Urothelium cell line (cell line): ENCODE measurements around the gene DAPK2.
A peak's percentile ranks its signal among the peaks of the same experiment; 100 is the strongest.
"Not testable (repeated sequence)": the region's sequence is repeated elsewhere in the genome, so short reads cannot be mapped to it uniquely, and the experiment has no call there.

Experiments
- DNase-seq: peaks from one replicate; pipeline ENCODE4 v3.0.0; 2011; ENCODE audit warnings: low spot score, mixed read lengths
- FAIRE-seq: peaks from 2 replicates; lab custom pipeline; 2011; peaks lifted over from hg19 to GRCh38; lab: Jason Lieb, UNC

DAPK2 gene

DNA sequence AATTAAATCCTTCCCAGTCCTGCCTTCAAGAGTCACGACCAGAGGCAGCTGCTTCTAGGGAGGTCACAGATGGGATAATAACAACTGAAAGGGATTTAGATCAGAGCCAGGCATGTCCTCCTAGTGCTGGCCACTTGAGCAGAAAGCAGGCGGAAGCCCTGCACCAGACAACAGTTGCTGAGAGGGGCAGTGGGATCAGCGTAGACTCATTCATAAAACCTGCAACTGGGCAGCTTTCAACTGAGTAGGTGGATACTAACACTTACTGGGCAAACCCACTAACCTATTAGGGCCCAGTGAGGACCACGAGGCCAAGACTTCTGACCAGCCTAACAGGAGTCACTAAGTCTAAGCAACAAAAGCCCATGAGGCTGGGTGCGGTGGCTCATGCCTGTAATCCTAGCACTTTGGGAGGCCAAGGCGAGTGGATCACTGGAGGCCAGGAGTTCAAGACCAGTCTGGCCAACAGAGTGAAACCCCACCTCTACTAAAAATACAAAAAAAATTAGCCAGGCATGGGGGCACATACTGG is 67.0 kb downstream of the DAPK2 start:
- DNase-seq, result no peak
- FAIRE-seq, result no peak

- FAIRE-seq (no peak), DNase-seq (no peak)
Measured at GRCh38 chr15:63978511-63979261, 67.6 kb downstream of the DAPK2 start.

DNA sequence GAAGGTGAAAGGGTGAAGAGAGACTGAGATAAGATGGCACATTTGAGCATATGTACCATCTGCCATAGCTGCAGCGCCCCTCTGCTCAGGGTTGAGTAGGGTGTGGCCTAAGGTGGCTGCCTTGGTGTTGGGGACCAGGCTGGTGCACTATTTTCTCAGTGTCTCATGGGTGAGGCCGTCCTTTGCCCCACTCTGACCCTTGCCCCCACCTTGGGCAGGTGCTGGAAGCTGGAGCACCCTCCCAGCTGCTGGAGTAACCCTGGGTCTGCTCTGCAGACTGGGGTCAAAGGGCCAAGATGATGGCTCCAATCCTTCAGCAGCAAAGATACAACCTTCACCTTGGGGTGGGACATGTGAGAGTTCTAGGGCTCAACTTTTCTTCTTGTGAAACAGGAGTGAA is 69.2 kb downstream of the DAPK2 start:
- no peak for DNase-seq
- FAIRE-seq, result no peak

GRCh38 chr15:63974021-63974420 is 72.3 kb downstream of the DAPK2 start:
- FAIRE-seq (no peak), DNase-seq (no peak)

- FAIRE-seq, result no peak
- no peak for DNase-seq
Measured at GRCh38 chr15:63973212-63974009, 72.9 kb downstream of the DAPK2 start.

DNA sequence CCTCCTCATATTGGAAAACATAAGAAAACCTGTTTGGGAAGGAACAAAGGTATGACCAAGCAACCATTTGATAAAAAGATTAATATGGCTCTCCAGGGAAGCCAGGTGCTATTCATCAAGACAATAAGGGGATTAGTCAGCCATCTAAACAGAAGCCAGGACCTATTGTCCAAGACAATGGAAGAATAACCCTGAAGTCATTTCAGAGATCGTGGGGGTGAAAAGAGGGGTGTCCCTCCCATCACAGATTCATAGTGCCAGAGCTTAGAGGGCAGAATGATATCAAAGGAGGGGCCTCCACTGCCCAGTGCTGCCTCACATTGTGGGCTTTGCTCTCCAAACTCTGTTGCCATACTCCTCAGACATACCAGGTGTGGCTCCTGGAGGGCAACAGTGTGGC is 73.5 kb downstream of the DAPK2 start:
- no peak for DNase-seq
- FAIRE-seq, result no peak

- DNase-seq (no peak), FAIRE-seq (no peak)
Measured at GRCh38 chr15:63971904-63972303, 74.4 kb downstream of the DAPK2 start.

DNA sequence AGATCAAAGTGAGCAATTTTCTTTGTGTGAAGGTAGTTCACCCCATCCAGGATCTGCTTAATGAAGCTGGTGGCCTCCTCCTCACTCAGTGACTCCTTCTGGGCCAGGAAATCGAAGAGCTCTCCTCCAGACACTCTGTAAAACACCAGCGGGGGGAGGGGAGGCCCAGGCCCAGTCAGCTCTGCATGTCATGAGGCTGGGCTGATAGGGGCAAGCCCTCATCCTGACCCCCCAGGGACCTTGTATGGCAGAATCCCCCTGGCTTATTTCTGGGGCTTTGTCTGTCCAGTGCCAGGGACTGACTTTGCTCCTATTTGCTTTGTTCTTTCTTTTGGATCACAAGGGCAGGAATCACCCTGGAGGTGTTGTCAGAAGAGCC is 74.9 kb downstream of the DAPK2 start:
- no peak for DNase-seq
- no peak for FAIRE-seq

GRCh38 chr15:63970621-63971426 is 75.5 kb downstream of the DAPK2 start:
- no peak for FAIRE-seq

GRCh38 chr15:63969652-63970421 is 76.4 kb downstream of the DAPK2 start:
- DNase-seq, result no peak
- FAIRE-seq, result no peak

More at GRCh38 chr15:63970621-63971426, 75.5 kb downstream of the DAPK2 start:
- DNase-seq, result no peak

- DNase-seq (no peak), FAIRE-seq (no peak)
Measured at GRCh38 chr15:63968700-63969099, 77.6 kb downstream of the DAPK2 start.

GRCh38 chr15:63968122-63968524 is 78.2 kb downstream of the DAPK2 start:
- no peak for DNase-seq
- FAIRE-seq, result no peak

- no peak for DNase-seq
- no peak for FAIRE-seq
Measured at GRCh38 chr15:63967616-63968015, 78.7 kb downstream of the DAPK2 start.

DNA sequence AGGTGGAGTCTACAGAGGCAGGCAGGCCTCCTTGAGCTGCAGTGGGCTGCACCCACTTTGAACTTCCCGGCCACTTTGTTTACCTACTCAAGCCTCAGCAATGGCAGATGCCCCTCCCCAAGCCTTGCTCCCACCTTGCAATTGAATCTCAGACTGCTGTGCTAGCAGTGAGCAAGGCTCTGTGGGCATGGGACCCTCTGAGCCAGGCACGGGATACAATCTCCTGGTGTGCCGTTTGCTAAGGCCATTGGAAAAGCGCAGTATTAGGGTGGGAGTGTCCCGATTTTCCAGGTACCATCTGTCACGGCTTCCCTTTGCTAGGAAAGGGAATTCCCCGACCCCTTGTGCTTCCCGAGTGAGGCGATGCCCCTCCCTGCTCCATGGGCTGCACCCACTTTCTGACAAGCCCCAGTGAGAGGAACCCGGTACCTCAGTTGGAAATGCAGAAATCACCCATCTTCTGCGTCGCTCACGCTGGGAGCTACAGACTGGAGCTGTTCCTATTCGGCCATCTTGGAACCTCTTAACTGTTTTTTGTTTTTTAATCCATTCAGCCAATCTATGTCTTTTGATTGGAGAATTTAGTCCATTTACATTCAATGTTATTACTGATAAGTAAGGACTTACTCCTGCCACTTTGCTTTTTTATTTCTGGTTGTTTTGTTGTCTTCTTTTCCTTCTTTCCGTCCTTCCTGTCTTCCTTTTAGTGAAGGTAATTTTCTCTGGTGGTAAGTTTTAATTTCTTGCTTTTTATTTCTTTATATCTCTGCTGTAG is 83.2 kb downstream of the DAPK2 start:
- not testable (repeated sequence) for DNase-seq, FAIRE-seq

DNA sequence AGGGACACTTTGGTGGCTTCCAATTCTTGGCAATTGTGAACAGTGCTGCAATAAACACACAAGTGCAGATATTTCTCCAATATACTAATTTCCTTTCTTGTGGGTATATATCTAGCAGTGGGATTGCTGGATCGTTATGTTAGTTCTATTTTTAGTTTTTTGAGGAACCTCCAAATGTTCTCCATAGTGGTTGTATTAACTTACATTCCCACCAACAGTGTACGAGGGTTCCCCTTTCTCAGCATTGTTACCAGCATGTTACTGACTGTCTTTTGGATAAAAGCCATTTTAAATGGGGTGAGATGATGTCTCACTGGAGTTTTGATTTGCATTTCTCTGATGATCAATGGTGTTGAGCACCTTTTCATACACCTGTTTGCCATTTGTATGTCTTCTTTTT is 92.8 kb downstream of the DAPK2 start:
- FAIRE-seq, result no peak
- no peak for DNase-seq

GRCh38 chr15:63950911-63951481 is 95.3 kb downstream of the DAPK2 start:
- FAIRE-seq, result no peak
- DNase-seq, result no peak

DNA sequence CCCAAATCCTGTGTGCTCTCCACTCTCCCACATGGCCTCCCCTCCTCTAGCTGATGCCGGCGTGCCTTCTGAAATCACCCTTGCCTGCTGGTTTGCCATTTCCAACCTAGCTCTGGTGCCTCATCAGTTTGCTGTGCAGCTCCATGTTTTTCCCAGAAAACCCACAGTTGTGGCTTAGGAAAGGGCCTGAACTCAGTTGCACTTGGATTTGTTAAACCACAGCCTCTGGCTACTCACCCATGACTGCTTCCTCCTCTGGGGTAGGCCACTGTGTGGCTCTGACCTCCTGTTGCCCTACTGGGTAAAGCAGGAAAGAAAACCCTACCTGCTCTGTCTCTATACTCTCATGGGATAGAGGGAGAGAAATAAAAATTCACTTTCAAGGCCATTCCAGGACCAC is 97.3 kb downstream of the DAPK2 start:
- no peak for FAIRE-seq
- DNase-seq, result no peak

DNA sequence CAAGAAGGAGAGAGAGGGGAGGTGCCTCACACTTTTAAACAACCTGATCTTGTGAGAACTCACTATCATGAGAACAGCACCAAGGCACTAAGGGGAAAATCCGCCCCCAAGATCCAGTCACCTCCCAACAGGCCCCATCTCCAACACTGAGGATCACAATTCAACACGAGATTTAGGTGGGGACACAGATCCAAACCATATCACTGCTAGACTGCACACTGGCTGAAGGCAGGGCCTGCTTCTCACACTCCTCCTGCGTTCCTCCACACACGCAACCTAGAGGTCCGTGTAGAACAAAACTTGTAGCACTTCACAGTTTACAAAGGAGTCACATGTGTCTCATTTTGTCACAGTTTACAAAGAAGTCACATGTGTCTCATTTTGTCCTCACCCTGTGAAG is 97.8 kb downstream of the DAPK2 start:
- DNase-seq (no peak), FAIRE-seq (peak; percentile 55)

- no peak for DNase-seq
- no peak for FAIRE-seq
Measured at GRCh38 chr15:63947228-63947627, 99.1 kb downstream of the DAPK2 start.
